T-helper 1 cell (primary cell): ENCODE results near the gene BABAM2.

Source experiments
- DNase-seq, 5 donors: peaks; one replicate each; pipeline ENCODE4 v3.0.0-alpha.2; 2012 to 2020

BABAM2 gene

DNA sequence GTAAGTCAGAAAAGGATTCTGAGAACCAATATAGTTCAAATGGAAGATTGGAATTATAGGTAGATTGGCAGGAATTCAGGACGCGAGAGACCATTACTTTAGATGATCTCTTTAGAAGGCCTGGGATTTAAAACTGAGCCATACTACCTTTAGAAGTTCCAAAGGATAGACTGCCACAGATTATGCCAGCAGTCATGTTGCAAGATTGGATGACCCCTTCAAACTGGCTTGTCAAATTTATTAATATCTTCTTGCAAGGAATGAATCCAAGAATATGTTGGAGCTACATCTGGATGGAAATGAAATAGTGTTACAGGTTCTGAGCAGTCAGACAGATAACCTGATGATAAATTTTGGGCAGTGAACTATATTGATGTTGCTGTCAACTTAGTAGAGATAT lies 22.0 kb downstream of the BABAM2 start:
- DNase-seq = no peak

GRCh38 chr2:27914041-27914804 lies 23.7 kb downstream of the BABAM2 start:
- DNase-seq = no peak

DNA sequence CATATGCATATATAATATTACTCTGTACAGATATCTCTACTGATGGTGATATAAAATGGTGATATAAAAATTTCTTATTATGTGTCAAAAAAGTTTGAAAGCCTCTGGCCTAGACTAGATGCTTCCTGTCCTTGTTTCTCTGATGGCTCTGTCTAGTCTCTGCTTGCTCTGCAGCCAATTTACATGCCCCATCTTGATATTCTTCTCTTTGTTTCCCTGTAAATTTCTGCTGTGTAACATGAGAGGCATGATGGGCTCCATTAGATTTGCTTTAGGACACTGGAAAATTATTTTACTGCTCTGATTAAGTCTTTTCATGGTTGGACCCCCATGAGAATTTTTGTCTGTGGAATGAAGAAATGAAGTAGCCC lies 24.3 kb downstream of the BABAM2 start:
- DNase-seq = no peak

- no peak for DNase-seq
Measured at GRCh38 chr2:27915191-27915590, 24.7 kb downstream of the BABAM2 start.

- DNase-seq = no peak
Measured at GRCh38 chr2:27915874-27916273, 25.3 kb downstream of the BABAM2 start.

DNA sequence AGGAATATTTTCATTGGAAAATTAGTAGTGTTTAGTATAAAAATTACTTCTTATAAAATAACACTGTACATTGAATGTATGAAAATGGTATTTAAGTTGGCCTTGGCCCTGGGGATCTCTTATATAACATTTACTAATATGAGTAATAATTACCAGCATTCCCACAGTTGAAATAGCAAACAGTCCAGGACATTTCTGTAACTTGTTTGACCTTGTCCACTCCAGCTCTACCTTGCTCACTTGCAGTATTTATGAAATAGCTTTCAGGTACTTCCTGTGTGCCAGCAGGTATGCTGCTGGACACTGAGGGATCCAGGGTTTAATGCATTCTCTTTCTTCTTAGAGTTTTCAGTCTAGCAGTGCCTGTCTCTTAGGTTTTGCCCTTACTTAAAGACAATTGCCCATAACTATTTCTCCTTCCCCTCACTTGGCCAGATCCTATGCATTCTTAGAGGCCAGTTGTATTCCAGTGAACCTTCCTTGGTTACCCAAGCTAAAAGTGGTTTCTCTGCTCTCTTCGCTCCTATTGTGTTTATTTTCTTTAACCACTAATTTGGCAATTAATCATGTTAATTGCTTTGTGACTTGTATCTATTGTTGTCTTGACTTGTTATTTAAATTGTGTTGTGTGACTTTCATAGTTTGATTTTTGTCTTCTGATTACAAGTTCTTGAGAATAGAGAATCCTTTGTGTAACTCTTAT lies 25.9 kb downstream of the BABAM2 start:
- no peak for DNase-seq

- DNase-seq = peak in 1 of 5 donors; percentile 29
Measured at GRCh38 chr2:27920148-27920885, 29.8 kb downstream of the BABAM2 start.

- no peak for DNase-seq
Measured at GRCh38 chr2:27921424-27921823, 30.9 kb downstream of the BABAM2 start.

GRCh38 chr2:27921880-27922547 lies 31.5 kb downstream of the BABAM2 start:
- no peak for DNase-seq

DNA sequence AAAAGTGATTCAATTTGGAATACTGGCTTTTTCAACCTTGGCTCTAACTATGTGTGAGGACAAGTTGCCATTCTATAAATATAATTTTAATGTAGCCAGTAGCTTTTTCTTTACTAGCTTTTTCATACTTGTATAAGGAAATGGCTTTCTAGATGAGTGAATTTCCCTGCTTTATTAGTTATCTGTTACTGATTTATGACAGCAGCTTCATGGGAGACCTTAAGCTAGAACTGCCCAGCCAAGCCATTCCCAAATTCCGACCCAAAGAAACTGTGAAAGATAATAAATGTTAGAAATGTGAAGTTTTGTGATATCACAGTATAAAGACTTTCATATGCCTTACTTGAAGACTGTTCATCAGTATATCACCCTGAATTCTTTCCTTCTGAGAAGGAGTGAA lies 32.3 kb downstream of the BABAM2 start:
- DNase-seq = no peak

- DNase-seq = no peak
Measured at GRCh38 chr2:27925766-27926472, 35.4 kb downstream of the BABAM2 start.

DNA sequence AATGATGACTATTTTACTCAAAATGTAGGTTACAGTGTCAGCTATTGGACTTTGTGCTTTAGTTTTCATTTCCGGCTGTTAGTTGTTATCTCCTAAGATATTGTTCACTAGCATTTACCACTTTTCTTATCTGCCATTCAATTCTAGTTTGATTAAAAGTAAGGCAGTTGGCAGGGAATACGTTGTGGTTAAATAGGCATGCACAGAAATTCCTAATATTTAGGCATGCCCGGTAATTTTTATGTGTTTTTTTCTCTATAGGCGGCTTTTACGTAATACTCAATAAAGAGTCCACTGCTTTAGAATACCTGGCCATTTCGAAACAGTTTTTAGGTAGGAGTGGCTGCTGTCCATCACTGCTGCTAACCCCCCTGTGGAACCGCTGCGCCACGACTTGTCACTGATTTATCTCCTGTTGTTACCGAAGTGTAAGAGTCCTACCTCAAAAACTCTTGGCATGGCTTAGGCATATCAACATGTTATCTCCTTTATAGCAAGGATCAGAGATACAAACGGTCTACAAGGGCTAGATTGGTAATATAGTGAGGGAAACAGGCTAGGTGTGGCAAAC lies 39.5 kb downstream of the BABAM2 start:
- DNase-seq = no peak

GRCh38 chr2:27931361-27931950 lies 40.9 kb downstream of the BABAM2 start:
- no peak for DNase-seq

- no peak for DNase-seq
Measured at GRCh38 chr2:27932396-27932795, 41.9 kb downstream of the BABAM2 start.

GRCh38 chr2:27935026-27935425 lies 44.5 kb downstream of the BABAM2 start:
- DNase-seq = no peak

DNA sequence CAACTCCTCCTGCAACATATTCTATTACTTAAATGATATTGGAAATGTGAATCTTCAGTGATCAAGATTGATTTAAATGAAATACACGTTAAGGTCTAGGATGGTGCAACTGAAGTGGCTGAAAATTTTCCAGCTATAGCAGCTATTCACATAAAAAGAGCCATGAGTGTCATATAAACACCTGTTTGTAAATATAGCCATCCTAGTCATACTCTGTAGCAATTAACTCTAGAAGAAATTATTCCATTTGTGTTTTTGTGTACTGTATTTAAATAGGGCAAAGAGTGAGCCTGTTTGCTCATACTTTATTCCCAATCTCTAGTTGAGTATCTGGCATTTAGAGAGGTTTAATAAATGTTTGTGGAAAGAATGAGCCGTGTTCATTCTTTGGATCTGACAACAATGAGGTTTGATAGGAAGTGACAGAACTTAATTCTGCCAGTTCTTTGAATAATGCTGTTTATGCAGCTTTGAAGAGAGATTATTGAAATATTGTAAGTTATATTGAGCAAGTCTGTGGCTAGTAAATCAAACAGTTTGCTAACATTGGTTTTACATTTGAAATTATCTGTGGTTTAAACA lies 49.7 kb downstream of the BABAM2 start:
- no peak for DNase-seq

- no peak for DNase-seq
Measured at GRCh38 chr2:27940982-27941381, 50.5 kb downstream of the BABAM2 start.

- no peak for DNase-seq
Measured at GRCh38 chr2:27942612-27943547, 52.4 kb downstream of the BABAM2 start.

DNA sequence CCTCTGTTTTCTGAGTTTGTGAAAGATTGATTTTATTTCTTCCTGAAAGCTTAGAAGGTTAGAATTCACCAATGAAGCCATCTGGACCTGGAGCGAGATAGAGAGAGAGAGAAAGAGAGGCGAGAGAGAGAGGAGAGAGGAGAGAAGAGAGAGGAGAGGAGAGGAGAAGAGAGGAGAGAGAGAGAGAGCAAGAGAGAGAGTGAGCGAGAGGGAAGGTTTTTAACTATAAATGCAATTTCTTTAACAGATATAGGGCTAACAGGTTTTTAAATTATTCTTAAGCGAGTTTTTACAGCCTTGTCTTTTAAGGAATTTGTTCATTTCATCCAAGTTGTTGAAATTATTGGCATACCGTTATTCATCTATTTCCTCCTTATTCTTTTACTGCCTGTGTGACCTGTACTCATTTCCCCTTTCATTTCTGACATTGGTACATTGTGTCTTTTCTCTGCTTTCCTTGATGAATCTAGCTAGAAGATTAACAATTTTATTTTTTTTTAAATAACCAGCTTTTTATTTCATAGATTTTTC lies 56.1 kb downstream of the BABAM2 start:
- no peak for DNase-seq

GRCh38 chr2:27952070-27952469 lies 61.5 kb downstream of the BABAM2 start:
- no peak for DNase-seq
